Mesenchymal stem cell (in vitro differentiated cells and primary cell): Measurements from ENCODE around the gene KLKB1.

Experiments
- DNase-seq: peaks from one replicate; pipeline ENCODE4 v3.0.0-alpha.2; 2013
- H2AFZ ChIP-seq: one replicate; pipeline ENCODE4 v1.6.1; 2013; ENCODE audit warnings: low read depth, mild to moderate bottlenecking, control low read depth, inconsistent platforms, low read length, moderate library complexity
- H2AK5ac ChIP-seq: 2 replicates; pipeline ENCODE4 v1.6.1; 2013; ENCODE audit warnings: low read length, moderate library complexity, mild to moderate bottlenecking, inconsistent platforms; ENCODE audit not compliant: severe bottlenecking
- H2BK120ac ChIP-seq: one replicate; pipeline ENCODE4 v1.6.1; 2013; ENCODE audit warnings: low read depth, mild to moderate bottlenecking, inconsistent platforms, low read length, moderate library complexity
- H2BK12ac ChIP-seq, 2 experiments: one replicate each; pipeline ENCODE4 v1.6.1; 2013; ENCODE audit warnings: inconsistent platforms in 2 of 2, low read length in 2 of 2, mild to moderate bottlenecking in 2 of 2, moderate library complexity in 2 of 2, control low read depth in 1 of 2
- H2BK15ac ChIP-seq: one replicate; pipeline ENCODE4 v1.6.1; 2013; ENCODE audit warnings: mild to moderate bottlenecking, low read depth, inconsistent platforms; ENCODE audit not compliant: poor library complexity, severe bottlenecking
- H2BK5ac ChIP-seq: 2 replicates; pipeline ENCODE4 v1.6.1; 2013; ENCODE audit warnings: low read depth, mild to moderate bottlenecking, low read length, control low read depth, inconsistent platforms; ENCODE audit not compliant: poor library complexity, severe bottlenecking
- H3K14ac ChIP-seq, 2 experiments: one replicate each; pipeline ENCODE4 v1.6.1; 2013; ENCODE audit warnings: inconsistent platforms in 2 of 2, low read length in 2 of 2, control low read depth in 1 of 2, mild to moderate bottlenecking in 1 of 2, moderate library complexity in 1 of 2
- H3K18ac ChIP-seq, 2 experiments: one replicate each; pipeline ENCODE4 v1.6.1; 2013; ENCODE audit warnings: inconsistent platforms in 2 of 2, low read length in 2 of 2, control low read depth in 1 of 2, low read depth in 1 of 2, mild to moderate bottlenecking in 1 of 2
- H3K23ac ChIP-seq, 2 experiments: one replicate each; pipeline ENCODE4 v1.6.1; 2013; ENCODE audit warnings: inconsistent platforms in 2 of 2, low read length in 2 of 2, mild to moderate bottlenecking in 2 of 2, moderate library complexity in 2 of 2, control low read depth in 1 of 2
- H3K27ac ChIP-seq: 2 replicates; pipeline ENCODE4 v1.5.1; 2013; ENCODE audit warnings: mild to moderate bottlenecking, moderate library complexity, low read length, control low read depth, inconsistent platforms; ENCODE audit not compliant: poor library complexity, severe bottlenecking
- H3K27me3 ChIP-seq, 2 experiments: 2 replicates each; pipeline versions ENCODE4 v1.6.1 to v1.7.0; 2013; ENCODE audit warnings: low read length in 2 of 2, mild to moderate bottlenecking in 2 of 2, moderate library complexity in 2 of 2, control low read depth in 1 of 2, inconsistent platforms in 1 of 2; ENCODE audit not compliant: control insufficient read depth in 1 of 2, insufficient read depth in 1 of 2
- H3K36me3 ChIP-seq, 2 experiments: 2 replicates each; pipeline versions ENCODE4 v1.6.1 to v1.7.0; 2013; ENCODE audit warnings: low read length in 2 of 2, control low read depth in 1 of 2, inconsistent platforms in 1 of 2, low read depth in 1 of 2, mild to moderate bottlenecking in 1 of 2; ENCODE audit not compliant: insufficient read depth in 2 of 2, control insufficient read depth in 1 of 2
- H3K4ac ChIP-seq, 2 experiments: one replicate each; pipeline ENCODE4 v1.6.1; 2013; ENCODE audit warnings: inconsistent platforms in 2 of 2, low read length in 2 of 2, mild to moderate bottlenecking in 2 of 2, moderate library complexity in 2 of 2, control low read depth in 1 of 2, low read depth in 1 of 2
- H3K4me1 ChIP-seq: 2 replicates; pipeline ENCODE4 v1.6.1; 2013; ENCODE audit warnings: low read depth, low read length, control low read depth; ENCODE audit not compliant: control insufficient read depth, insufficient read depth
- H3K4me2 ChIP-seq: 2 replicates; pipeline ENCODE4 v1.6.1; 2013; ENCODE audit warnings: low read length, mild to moderate bottlenecking, inconsistent platforms; ENCODE audit not compliant: poor library complexity, severe bottlenecking
- H3K4me3 ChIP-seq, 2 experiments: 2 replicates each; pipeline versions ENCODE4 v1.5.1 to v1.7.0; 2013; ENCODE audit warnings: low read length in 2 of 2, mild to moderate bottlenecking in 2 of 2, control low read depth in 1 of 2, low read depth in 1 of 2; ENCODE audit not compliant: insufficient read depth in 1 of 2
- H3K79me1 ChIP-seq: replicated peaks from 2 replicates; pipeline ENCODE4 v1.6.1; 2013; ENCODE audit warnings: mild to moderate bottlenecking, control low read depth, low read length, inconsistent platforms; ENCODE audit not compliant: poor library complexity, severe bottlenecking
- H3K9ac ChIP-seq: 2 replicates; pipeline ENCODE4 v1.7.0; 2013; ENCODE audit warnings: mild to moderate bottlenecking, low read length, moderate library complexity
- H3K9me3 ChIP-seq: 2 replicates; pipeline ENCODE4 v1.7.0; 2013; ENCODE audit warnings: mild to moderate bottlenecking, low read length; ENCODE audit not compliant: control insufficient read depth
- H4K8ac ChIP-seq: one replicate; pipeline ENCODE4 v1.6.1; 2013; ENCODE audit warnings: inconsistent platforms, mild to moderate bottlenecking, low read length, moderate library complexity
- H4K91ac ChIP-seq: one replicate; pipeline ENCODE4 v1.6.1; 2013; ENCODE audit warnings: mild to moderate bottlenecking, low read length, inconsistent platforms
- whole genome bisulfite sequencing: methylation state at CpG from one replicate; pipeline ENCODE4 v1.1.7; 2013; ENCODE audit warnings: mixed read lengths; 5-methylcytosine and 5-hydroxymethylcytosine counted together

Gene KLKB1

DNA sequence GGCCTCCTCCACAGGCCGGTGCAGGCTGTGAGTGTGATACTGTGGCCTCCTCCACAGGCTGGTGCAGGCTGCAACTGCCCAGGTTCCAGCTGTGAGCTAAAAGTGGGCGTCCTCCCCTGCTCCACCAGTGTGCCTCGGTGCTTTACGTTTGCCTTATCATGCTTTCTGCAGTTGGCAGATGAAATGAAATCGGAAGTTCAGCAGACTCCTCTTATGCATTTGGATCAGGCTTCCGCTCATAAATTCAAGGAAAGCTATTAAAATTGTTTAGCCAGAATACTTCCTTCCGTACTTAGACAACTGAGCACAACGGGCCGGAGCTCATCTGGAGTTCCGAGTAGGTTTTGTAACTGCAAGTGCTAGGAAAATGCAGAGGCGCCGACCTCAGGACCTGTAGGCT lies 23.9 kb upstream of the KLKB1 start:
- WGBS: 87% methylated on average over 12 of the region's 12 CpGs
- DNase-seq: no peak

DNA sequence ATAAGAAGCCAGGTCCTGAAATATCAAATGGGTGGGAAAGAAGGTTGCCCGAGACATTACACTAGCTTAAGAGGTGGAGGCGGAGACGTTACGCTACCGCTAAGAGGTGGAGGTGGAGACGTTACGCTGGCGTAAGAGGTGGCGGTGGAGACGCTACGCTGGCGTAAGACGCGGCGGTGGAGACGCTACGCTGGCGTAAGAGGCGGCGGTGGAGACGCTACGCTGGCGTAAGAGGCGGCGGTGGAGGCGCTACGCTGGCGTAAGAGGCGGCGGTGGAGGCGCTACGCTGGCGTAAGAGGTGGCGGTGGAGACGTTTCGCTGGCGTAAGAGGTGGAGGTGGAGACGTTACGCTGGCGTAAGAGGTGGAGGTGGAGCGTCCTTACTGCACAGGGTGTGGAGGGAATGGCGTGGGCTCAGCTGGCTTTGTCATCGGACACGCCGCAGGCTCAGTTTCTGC lies 23.2 kb upstream of the KLKB1 start:
- DNase-seq: no peak
- Histone ChIP-seq H2AFZ (no peak overlapping the region), H2BK5ac (no peak overlapping the region), H3K4me2 (no peak overlapping the region), H3K23ac (no peak overlapping the region), H3K27me3 (no peaks in the 10 kb centered on the region), H2BK12ac (no peak overlapping the region), H3K9ac (peak overlapping the region; percentile 63), H3K4me3 (peak overlapping the region in 1 of 2 experiments; percentile 25), H3K18ac (no peak overlapping the region), H4K8ac (no peak overlapping the region), H3K36me3 (peaks cover 3 to 25% of the 10 kb centered on the region in 2 experiments), H2BK120ac (no peak overlapping the region), H2BK15ac (no peak overlapping the region), H3K79me1 (no peaks in the 10 kb centered on the region), H3K4me1 (no peaks in the 10 kb centered on the region), H4K91ac (no peak overlapping the region), H3K4ac (no peak overlapping the region), H2AK5ac (no peak overlapping the region), H3K27ac (no peak overlapping the region), H3K9me3 (peaks cover 5% of the 10 kb centered on the region), H3K14ac (no peak overlapping the region)
- WGBS: 90% methylated on average over 29 of the region's 45 CpGs

More for the DNA sequence above, 23.9 kb upstream of the KLKB1 start:
- Histone ChIP-seq H3K18ac (no peak overlapping the region), H3K9ac (peak overlapping the region; percentile 56), H3K9me3 (no peaks in the 10 kb centered on the region), H3K27ac (no peak overlapping the region), H2AK5ac (no peak overlapping the region), H3K27me3 (no peaks in the 10 kb centered on the region), H2BK5ac (no peak overlapping the region), H3K4me2 (no peak overlapping the region), H2BK120ac (no peak overlapping the region), H2AFZ (no peak overlapping the region), H3K36me3 (peaks cover 0 to 26% of the 10 kb centered on the region in 2 experiments), H2BK15ac (no peak overlapping the region), H3K4ac (no peak overlapping the region), H3K14ac (no peak overlapping the region), H3K79me1 (no peaks in the 10 kb centered on the region), H3K4me3 (no peak overlapping the region), H4K8ac (no peak overlapping the region), H3K23ac (no peak overlapping the region), H3K4me1 (no peaks in the 10 kb centered on the region), H4K91ac (no peak overlapping the region), H2BK12ac (no peak overlapping the region)

- Histone ChIP-seq H3K18ac (no peak overlapping the region), H3K4me1 (no peaks in the 10 kb centered on the region), H2BK15ac (no peak overlapping the region), H2BK120ac (no peak overlapping the region), H3K9ac (peak overlapping the region; percentile 63), H3K79me1 (no peaks in the 10 kb centered on the region), H2BK5ac (no peak overlapping the region), H3K9me3 (peaks cover 10% of the 10 kb centered on the region), H3K27ac (no peak overlapping the region), H4K8ac (no peak overlapping the region), H2AK5ac (no peak overlapping the region), H3K23ac (no peak overlapping the region), H3K4ac (no peak overlapping the region), H3K14ac (no peak overlapping the region), H3K27me3 (no peaks in the 10 kb centered on the region), H4K91ac (no peak overlapping the region), H3K36me3 (peaks cover 3 to 31% of the 10 kb centered on the region in 2 experiments), H3K4me3 (peak overlapping the region in 1 of 2 experiments; percentile 25), H3K4me2 (no peak overlapping the region), H2AFZ (no peak overlapping the region), H2BK12ac (no peak overlapping the region)
- 95% methylated on average over 13 of the region's 13 CpGs for WGBS
- DNase-seq: no peak
Observed at GRCh38 chr4:186204686-186205085, 22.6 kb upstream of the KLKB1 start.

DNA sequence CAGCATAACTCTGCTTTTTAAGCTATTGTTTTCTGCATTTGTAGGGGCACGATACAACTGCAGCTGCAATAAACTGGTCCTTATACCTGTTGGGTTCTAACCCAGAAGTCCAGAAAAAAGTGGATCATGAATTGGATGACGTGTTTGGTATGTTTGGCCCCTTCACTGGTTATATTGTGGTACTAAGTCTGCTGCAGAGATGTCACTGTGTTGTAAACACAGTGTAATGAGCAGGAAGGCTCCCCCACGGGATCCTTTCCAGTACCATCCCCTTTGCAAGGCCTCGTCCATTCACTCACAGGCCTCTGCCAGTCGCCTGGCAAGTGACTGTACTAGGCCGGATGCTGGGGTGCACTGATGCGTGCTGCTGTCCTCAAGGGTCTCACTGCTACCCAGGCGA lies 22.2 kb upstream of the KLKB1 start:
- Histone ChIP-seq H3K14ac (no peak overlapping the region), H3K4me1 (no peaks in the 10 kb centered on the region), H2BK15ac (no peak overlapping the region), H2BK12ac (no peak overlapping the region), H4K91ac (no peak overlapping the region), H3K23ac (no peak overlapping the region), H3K9ac (peak overlapping the region; percentile 63), H2BK120ac (no peak overlapping the region), H3K27ac (no peak overlapping the region), H3K18ac (no peak overlapping the region), H2AK5ac (no peak overlapping the region), H3K4me2 (no peak overlapping the region), H3K4me3 (no peak overlapping the region), H3K36me3 (peaks cover 3 to 35% of the 10 kb centered on the region in 2 experiments), H2AFZ (no peak overlapping the region), H2BK5ac (no peak overlapping the region), H3K27me3 (no peaks in the 10 kb centered on the region), H3K4ac (no peak overlapping the region), H4K8ac (no peak overlapping the region), H3K79me1 (no peaks in the 10 kb centered on the region), H3K9me3 (peaks cover 10% of the 10 kb centered on the region)
- DNase-seq: no peak
- 87% methylated on average over 8 of the region's 8 CpGs for WGBS
